ENCODE results near the gene CCBE1. TPM values are rescaled to one million over a fixed set of nuclear protein-coding genes. Genes with fewer than 3 reads are reported as not detected.

CCBE1 gene
- polyA plus RNA-seq, 2 of the 4 experiments (the other 2 are of a cell fraction): 3.0 to 9.9 TPM

GRCh38 chr18:59613903-59614302 lies 83.3 kb downstream of the CCBE1 start:
- no peak overlapping the region for H3K27ac ChIP-seq
- H3K4me2 ChIP-seq: no peak overlapping the region
- DNase-seq (ENCODE audit: low read depth in 1 of 2, low spot score in 1 of 2) (no peak), FAIRE-seq (no peak), ATAC-seq (no peak)
- H3K9me3 ChIP-seq: no peaks in the 10 kb centered on the region
- 80% methylated on average over 10 of the region's 12 CpGs for WGBS (ENCODE audit: missing lambda C conversion rate)
- ChIA-PET POLR2A (no interaction called here), CTCF (interaction anchor here (2.1 kb wide), 1 partner anchor 210 kb away, joined by 6 read pairs; no protein-coding TSS in a partner anchor)
- no peak overlapping the region for H3K4me3 ChIP-seq
- no peaks in the 10 kb centered on the region for H3K4me1 ChIP-seq
- TF ChIP-seq, protein P1, sequence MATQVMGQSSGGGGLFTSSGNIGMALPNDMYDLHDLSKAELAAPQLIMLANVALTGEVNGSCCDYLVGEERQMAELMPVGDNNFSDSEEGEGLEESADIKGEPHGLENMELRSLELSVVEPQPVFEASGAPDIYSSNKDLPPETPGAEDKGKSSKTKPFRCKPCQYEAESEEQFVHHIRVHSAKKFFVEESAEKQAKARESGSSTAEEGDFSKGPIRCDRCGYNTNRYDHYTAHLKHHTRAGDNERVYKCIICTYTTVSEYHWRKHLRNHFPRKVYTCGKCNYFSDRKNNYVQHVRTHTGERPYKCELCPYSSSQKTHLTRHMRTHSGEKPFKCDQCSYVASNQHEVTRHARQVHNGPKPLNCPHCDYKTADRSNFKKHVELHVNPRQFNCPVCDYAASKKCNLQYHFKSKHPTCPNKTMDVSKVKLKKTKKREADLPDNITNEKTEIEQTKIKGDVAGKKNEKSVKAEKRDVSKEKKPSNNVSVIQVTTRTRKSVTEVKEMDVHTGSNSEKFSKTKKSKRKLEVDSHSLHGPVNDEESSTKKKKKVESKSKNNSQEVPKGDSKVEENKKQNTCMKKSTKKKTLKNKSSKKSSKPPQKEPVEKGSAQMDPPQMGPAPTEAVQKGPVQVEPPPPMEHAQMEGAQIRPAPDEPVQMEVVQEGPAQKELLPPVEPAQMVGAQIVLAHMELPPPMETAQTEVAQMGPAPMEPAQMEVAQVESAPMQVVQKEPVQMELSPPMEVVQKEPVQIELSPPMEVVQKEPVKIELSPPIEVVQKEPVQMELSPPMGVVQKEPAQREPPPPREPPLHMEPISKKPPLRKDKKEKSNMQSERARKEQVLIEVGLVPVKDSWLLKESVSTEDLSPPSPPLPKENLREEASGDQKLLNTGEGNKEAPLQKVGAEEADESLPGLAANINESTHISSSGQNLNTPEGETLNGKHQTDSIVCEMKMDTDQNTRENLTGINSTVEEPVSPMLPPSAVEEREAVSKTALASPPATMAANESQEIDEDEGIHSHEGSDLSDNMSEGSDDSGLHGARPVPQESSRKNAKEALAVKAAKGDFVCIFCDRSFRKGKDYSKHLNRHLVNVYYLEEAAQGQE (IDR thresholded peaks at IDR 0.05): no peak
- TF ChIP-seq MAX (IDR thresholded peaks at IDR 0.05) (no peak), CHD2 (IDR thresholded peaks at IDR 0.05; ENCODE audit: low read length, partially characterized antibody) (no peak), FOXS1 (CRISPR knock-in tag; IDR thresholded peaks at IDR 0.05) (no peak), HOXB13 (CRISPR knock-in tag; IDR thresholded peaks at IDR 0.05; ENCODE audit: low read depth) (no peak), ESRRA (IDR thresholded peaks at IDR 0.05; ENCODE audit: borderline replicate concordance, low read length) (no peak), CBX8 (IDR thresholded peaks at IDR 0.05) (no peak), EHMT2 (IDR thresholded peaks at IDR 0.05; ENCODE audit: low read depth) (no peak)

- CTCF ChIA-PET: interaction anchor here (0.6 kb wide), 1 partner anchor 121 kb away, joined by 3 read pairs; no protein-coding TSS in a partner anchor
Observed at GRCh38 chr18:59612381-59612780, 84.8 kb downstream of the CCBE1 start.

DNA sequence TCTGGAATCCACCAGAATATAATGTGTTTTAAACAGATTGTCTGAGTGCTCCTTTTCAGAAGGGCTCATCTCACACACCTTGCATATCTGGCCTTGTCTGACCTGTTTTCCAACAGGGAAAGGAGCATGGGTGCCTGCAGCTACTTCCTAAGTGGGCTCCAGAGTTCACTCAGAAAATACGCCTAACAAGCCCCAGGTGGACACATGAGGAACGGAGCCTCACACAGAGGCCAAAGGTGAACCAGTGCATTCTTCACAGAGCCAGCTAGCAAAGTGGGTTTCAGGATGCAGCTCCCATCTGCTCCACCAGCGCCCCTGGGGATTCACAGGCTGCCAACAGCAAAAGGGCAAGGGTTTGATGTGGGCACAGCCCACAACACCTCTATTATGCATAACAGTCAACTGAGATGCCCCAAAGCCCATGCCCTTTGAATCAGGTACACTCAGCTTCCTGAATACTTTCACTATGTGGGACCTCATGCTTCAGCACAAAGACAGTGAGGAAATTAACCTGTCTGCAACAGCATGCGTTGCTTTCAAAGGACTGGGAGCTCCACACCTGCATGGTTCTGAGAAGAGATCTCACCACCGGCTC lies 86.6 kb downstream of the CCBE1 start:
- POLR2A ChIA-PET: no interaction called here
- Histone ChIP-seq H3K4me3 (no peak overlapping the region), H3K9me3 (no peaks in the 10 kb centered on the region), H3K27ac (no peak overlapping the region), H3K4me2 (no peak overlapping the region), H3K4me1 (no peaks in the 10 kb centered on the region)
- FAIRE-seq: no peak
- WGBS (ENCODE audit: missing lambda C conversion rate): 84% methylated on average over 4 of the region's 5 CpGs
- TF ChIP-seq HEYL (CRISPR knock-in tag; IDR thresholded peaks at IDR 0.05) (no peak), CTCF (IDR thresholded peaks at IDR 0.05) (no peak), HOXA7 (CRISPR knock-in tag; IDR thresholded peaks at IDR 0.05) (no peak), ESRRA (IDR thresholded peaks at IDR 0.05; ENCODE audit: borderline replicate concordance, low read length) (no peak), EHF (CRISPR knock-in tag; IDR thresholded peaks at IDR 0.05) (no peak), MAZ (IDR thresholded peaks at IDR 0.05; ENCODE audit: borderline replicate concordance, low read depth, low read length) (no peak), USF2 (IDR thresholded peaks at IDR 0.05) (no peak), POLR2A (IDR thresholded peaks at IDR 0.05; ENCODE audit: low read length) (no peak), TP53 (CRISPR knock-in tag; IDR thresholded peaks at IDR 0.05) (no peak), CHD4 (IDR thresholded peaks at IDR 0.05; ENCODE audit: borderline replicate concordance) (no peak), HMGXB4 (CRISPR knock-in tag; IDR thresholded peaks at IDR 0.05; ENCODE audit: borderline replicate concordance) (no peak), FOSL2 (IDR thresholded peaks at IDR 0.05) (no peak), FOSL2 (CRISPR knock-in tag; IDR thresholded peaks at IDR 0.05) (no peak), ZC3H11A (IDR thresholded peaks at IDR 0.05) (no peak), RAD21 (conservative IDR thresholded peaks at IDR 0.05 in 1 of 2, IDR thresholded peaks at IDR 0.05 in 1 of 2) (no peak), RARB (CRISPR knock-in tag; IDR thresholded peaks at IDR 0.05) (no peak), BHLHE40 (IDR thresholded peaks at IDR 0.05; ENCODE audit: low read depth, low read length) (no peak), SREBF2 (IDR thresholded peaks at IDR 0.05) (no peak), FOXS1 (CRISPR knock-in tag; IDR thresholded peaks at IDR 0.05) (no peak)
- no peak for ATAC-seq
- DNase-seq (ENCODE audit: low read depth in 1 of 2, low spot score in 1 of 2): no peak
- CTCF ChIA-PET: interaction anchor here (0.7 kb wide), 1 partner anchor 152 kb away, joined by 3 read pairs; no protein-coding TSS in a partner anchor

More at GRCh38 chr18:59612381-59612780, 84.8 kb downstream of the CCBE1 start:
- Histone ChIP-seq H3K9me3 (no peaks in the 10 kb centered on the region), H3K4me2 (no peak overlapping the region), H3K4me1 (no peaks in the 10 kb centered on the region), H3K27ac (no peak overlapping the region), H3K4me3 (no peak overlapping the region)
- 17% methylated on average over 1 of the region's 1 CpG for WGBS (ENCODE audit: missing lambda C conversion rate)
- ATAC-seq (no peak), DNase-seq (ENCODE audit: low read depth in 1 of 2, low spot score in 1 of 2) (no peak), FAIRE-seq (no peak)
- TF ChIP-seq RFX5 (IDR thresholded peaks at IDR 0.05): no peak
- TF ChIP-seq RCOR1 (IDR thresholded peaks at IDR 0.05; ENCODE audit: low read depth, low read length): no peak
- no peak for TF ChIP-seq HOXB13 (CRISPR knock-in tag; IDR thresholded peaks at IDR 0.05; ENCODE audit: low read depth)
- TF ChIP-seq EHMT2 (IDR thresholded peaks at IDR 0.05; ENCODE audit: low read depth): no peak
- no peak for TF ChIP-seq EHF (CRISPR knock-in tag; IDR thresholded peaks at IDR 0.05)
- TF ChIP-seq CHD2 (IDR thresholded peaks at IDR 0.05; ENCODE audit: low read length, partially characterized antibody): no peak
- TF ChIP-seq HOXB5 (CRISPR knock-in tag; IDR thresholded peaks at IDR 0.05): no peak
- POLR2A ChIA-PET: no interaction called here
